ENCODE data around the gene OR5K3.

- no peak for TF ChIP-seq POLR2AphosphoS5 (IDR thresholded peaks at IDR 0.05)
- TF ChIP-seq CTCF (IDR thresholded peaks at IDR 0.05 in 8 of 11, conservative IDR thresholded peaks at IDR 0.05 in 3 of 11), result peak in 5 of 11 experiments; percentile 10 to 40 (median 34)
- TF ChIP-seq POLR2A (IDR thresholded peaks at IDR 0.05), result no peak
These were observed 46.6 kb upstream of the OR5K3 start for GRCh38 chr3:98343647-98344507.
